Activated gamma-delta T cell treated with Interleukin-2 at 50 U/mL for 16 hours (primary cell): ENCODE results near the gene HTT-AS.
"Not testable (repeated sequence)": the region's sequence is repeated elsewhere in the genome, so short reads cannot be mapped to it uniquely, and the experiment has no call there.

ENCODE experiments used
- DNase-seq: peaks from one replicate; pipeline ENCODE4 v3.0.0-alpha.2; 2020

Gene HTT-AS

GRCh38 chr4:3074078-3074845 is at the start of gene HTT-AS, which contains the start of gene HTT:
HTT-AS (minus strand) TSS chr4:3074538.
HTT (plus strand) TSS chr4:3074681; CDS start chr4:3074826, 145 bp downstream.
- DNase-seq = peak; percentile 98

DNA sequence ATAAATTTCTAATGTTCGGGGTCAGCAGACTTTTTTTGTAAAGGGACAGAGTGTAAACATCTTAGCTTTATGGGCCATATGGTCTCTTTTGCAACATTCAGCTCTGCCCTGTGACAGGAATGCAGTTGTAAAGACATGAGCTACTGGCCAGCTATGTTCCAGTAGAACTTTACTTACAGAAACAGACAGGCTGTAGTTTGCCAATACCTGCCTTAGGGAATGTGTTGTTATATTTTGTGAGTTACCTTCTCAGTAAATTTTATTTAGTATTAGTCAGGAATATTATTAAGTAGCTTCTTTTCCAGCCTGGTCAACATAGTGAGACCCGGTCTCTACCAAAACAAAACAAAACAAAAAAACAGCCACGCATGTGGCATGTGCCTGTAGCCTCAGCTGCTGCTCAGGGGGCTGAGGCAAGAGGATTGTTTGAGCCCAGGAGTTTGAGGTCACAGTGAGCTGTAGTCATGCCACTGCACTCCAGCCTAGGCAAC is 48.9 kb upstream of the HTT-AS start:
- no peak for DNase-seq

DNA sequence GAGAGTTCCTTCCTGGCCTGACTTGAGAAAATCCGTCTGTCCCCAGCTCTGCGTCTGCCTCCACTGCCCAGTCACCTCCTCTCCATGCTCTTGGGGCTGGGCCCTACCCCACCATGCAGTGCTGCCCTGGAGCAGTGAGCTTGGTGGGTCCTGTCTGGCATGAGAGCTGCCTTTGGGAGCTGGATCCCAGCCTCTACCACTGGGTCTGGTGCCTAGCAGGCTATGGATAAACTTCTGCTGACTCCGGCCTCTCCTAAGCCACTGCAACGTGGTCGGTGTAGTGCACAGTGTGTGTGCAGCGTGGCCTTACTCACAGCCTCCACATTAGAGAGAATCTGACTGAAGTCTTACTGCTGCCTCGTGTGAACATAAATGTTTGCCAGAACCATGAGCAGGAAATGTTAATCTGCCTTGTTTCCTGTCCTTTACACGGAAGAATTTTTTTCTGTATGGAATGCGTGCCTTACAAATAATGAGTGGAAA is 47.8 kb upstream of the HTT-AS start:
- DNase-seq = no peak

DNA sequence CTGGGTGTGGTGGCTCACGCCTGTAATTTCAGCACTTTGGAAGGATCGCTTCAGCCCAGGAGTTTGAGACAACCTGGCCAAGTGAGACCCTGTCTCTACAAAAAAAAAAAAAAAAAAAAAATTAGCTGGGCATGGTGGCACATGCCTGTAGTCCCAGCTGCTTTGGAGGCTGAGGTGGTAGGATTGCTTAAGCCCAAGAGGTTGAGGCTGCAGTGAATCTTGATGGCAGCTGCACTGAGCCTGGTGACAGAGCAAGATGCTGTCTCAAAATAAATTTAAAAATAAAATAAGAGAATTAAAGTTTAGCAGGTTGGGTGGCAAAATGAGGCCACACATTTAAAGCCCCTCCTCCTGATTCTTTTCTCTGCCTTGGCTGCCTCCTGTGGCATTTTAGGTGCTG is 47.3 kb upstream of the HTT-AS start:
- no peak for DNase-seq

GRCh38 chr4:3121110-3121509 is 46.8 kb upstream of the HTT-AS start:
- DNase-seq = no peak

- no peak for DNase-seq
These were observed 45.1 kb upstream of the HTT-AS start for GRCh38 chr4:3119464-3119863.

- no peak for DNase-seq
These were observed 44.0 kb upstream of the HTT-AS start for GRCh38 chr4:3118312-3118711.

- DNase-seq = no peak
These were observed 42.6 kb upstream of the HTT-AS start for GRCh38 chr4:3116955-3117354.

DNA sequence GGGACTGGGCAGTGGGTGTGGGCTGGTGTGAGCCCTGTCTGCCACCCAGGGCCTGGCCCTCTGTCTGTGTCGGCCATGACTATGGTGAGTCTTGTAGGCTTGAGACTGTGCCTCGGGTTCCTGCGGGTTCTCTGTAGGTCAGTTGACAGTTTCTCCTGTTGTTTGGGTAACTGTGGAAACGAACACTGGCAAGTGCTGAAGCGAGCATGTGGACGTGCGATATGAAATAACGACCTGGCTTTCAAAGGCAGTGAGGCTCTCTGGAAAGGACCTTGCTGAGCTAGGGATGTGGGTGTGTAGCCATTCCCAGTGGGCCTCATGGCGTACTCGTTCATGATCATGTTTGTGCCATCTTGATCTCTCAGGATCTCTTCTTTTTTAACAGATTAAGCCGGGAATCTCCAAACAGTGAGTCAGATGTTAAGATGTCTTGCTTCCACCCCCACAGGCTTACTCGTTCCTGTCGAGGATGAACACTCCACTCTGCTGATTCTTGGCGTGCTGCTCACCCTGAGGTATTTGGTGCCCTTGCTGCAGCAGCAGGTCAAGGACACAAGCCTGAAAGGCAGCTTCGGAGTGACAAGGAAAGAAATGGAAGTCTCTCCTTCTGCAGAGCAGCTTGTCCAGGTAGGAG is 41.4 kb upstream of the HTT-AS start:
- no peak for DNase-seq

- DNase-seq = no peak
These were observed 40.0 kb upstream of the HTT-AS start for GRCh38 chr4:3114377-3114776.

DNA sequence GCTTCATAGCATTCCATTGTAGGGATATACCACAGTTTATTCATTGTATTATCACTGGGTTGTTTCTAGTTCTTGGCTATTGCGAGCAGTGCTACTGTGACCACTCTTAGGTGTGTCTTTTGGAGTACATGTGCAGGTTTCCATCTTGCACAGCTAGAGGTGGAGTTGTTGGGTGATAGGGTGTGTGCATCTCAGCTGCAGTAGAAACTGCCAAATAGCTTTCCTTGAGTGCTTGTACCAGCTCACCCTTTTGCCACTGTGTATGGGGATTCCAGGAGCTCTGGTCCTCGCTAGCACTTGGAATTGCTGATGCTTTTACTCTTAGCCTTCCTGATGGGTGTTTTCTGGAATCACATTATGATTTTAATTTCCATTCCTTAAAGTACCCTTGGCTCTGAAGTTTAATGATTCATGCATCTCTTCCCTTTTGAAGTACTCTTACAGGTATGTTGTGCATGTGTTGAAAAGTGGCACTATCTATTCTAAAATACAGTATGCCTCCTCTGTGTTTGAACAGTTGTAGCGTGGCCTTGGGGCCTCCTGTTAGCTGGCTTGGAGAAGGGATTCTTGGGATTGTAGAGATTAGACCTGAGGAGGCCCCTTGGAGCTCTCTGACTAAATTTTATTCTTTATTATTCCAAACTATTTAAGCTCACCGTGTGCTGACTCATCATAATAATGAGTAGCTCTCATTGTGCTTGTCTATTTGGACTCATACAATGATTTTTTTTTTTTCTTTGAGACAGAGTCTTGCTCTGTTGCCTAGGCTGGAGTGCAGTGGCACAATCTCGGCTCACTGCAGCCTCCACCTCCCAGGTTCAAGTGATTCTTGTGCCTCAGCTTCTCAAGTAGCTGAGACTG is 38.5 kb upstream of the HTT-AS start:
- no peak for DNase-seq

- no peak for DNase-seq
These were observed 37.9 kb upstream of the HTT-AS start for GRCh38 chr4:3112201-3112600.

- DNase-seq = no peak
These were observed 37.1 kb upstream of the HTT-AS start for GRCh38 chr4:3111461-3111860.

GRCh38 chr4:3108211-3108610 is 33.9 kb upstream of the HTT-AS start:
- DNase-seq = no peak

- DNase-seq = no peak
These were observed 33.4 kb upstream of the HTT-AS start for GRCh38 chr4:3107691-3108121.

GRCh38 chr4:3107271-3107670 is 32.9 kb upstream of the HTT-AS start:
- DNase-seq = no peak

- DNase-seq = peak; percentile 82
These were observed 32.2 kb upstream of the HTT-AS start for GRCh38 chr4:3106339-3107186.

GRCh38 chr4:3098346-3098745 is 24.0 kb upstream of the HTT-AS start:
- DNase-seq = no peak

GRCh38 chr4:3096202-3096601 is 21.9 kb upstream of the HTT-AS start:
- DNase-seq = no peak

GRCh38 chr4:3094701-3095100 is 20.4 kb upstream of the HTT-AS start:
- not testable (repeated sequence) for DNase-seq

GRCh38 chr4:3091464-3091863 is 17.1 kb upstream of the HTT-AS start:
- DNase-seq = no peak

GRCh38 chr4:3087115-3087797 is 12.9 kb upstream of the HTT-AS start:
- DNase-seq = no peak
